Activated naive CD8-positive, alpha-beta T cell treated with anti-CD3 and anti-CD28 coated beads, Interleukin-2, amount 50 U/mL, for 24 hours (primary cell): ENCODE measurements around the gene CMSS1.
"Not testable (repeated sequence)": the region's sequence is repeated elsewhere in the genome, so short reads cannot be mapped to it uniquely, and the experiment has no call there.

Experiments
- ATAC-seq: fragments of 150-1000 bp; cut with Tn5 transposase; one replicate; pipeline ENCODE4 v1.10.0; 2021
- DNase-seq: peaks from one replicate; pipeline ENCODE4 v3.0.0; 2021
- H3K27ac Mint-ChIP-seq: one replicate; pipeline ENCODE4 v1.8.0; 2021; ENCODE audit warnings: mild to moderate bottlenecking, mixed read lengths
- H3K27me3 Mint-ChIP-seq: one replicate; pipeline ENCODE4 v1.8.0; 2021; ENCODE audit warnings: mixed read lengths
- H3K36me3 Mint-ChIP-seq: one replicate; pipeline ENCODE4 v1.8.0; 2021; ENCODE audit warnings: low read depth, mixed read lengths
- H3K4me1 Mint-ChIP-seq: one replicate; pipeline ENCODE4 v1.8.0; 2021; ENCODE audit warnings: mixed read lengths
- H3K4me3 Mint-ChIP-seq: one replicate; pipeline ENCODE4 v1.8.0; 2021; ENCODE audit warnings: mild to moderate bottlenecking, moderate library complexity, mixed read lengths
- H3K9me3 Mint-ChIP-seq: one replicate; pipeline ENCODE4 v1.8.0; 2021; ENCODE audit warnings: mixed read lengths

CMSS1 gene

GRCh38 chr3:100051513-100051912, 233.9 kb downstream of the CMSS1 start:
- not testable (repeated sequence) for H3K9me3 Mint-ChIP-seq, H3K27ac Mint-ChIP-seq, H3K4me3 Mint-ChIP-seq, H3K36me3 Mint-ChIP-seq, ATAC-seq, DNase-seq, H3K27me3 Mint-ChIP-seq
- peaks cover 19% of the 10 kb centered on the region for H3K4me1 Mint-ChIP-seq

- Mint-ChIP-seq H3K4me3 (no peak overlapping the region), H3K9me3 (no peaks in the 10 kb centered on the region), H3K4me1 (no peaks in the 10 kb centered on the region), H3K27ac (no peak overlapping the region), H3K27me3 (no peaks in the 10 kb centered on the region), H3K36me3 (peaks cover under 1% of the 10 kb centered on the region)
- DNase-seq = no peak
- ATAC-seq = no peak
Measured at GRCh38 chr3:100053951-100054620, 236.4 kb downstream of the CMSS1 start.

GRCh38 chr3:100057716-100058575, 240.3 kb downstream of the CMSS1 start:
- Mint-ChIP-seq H3K4me3 (no peak overlapping the region), H3K36me3 (no peaks in the 10 kb centered on the region), H3K27ac (no peak overlapping the region)

GRCh38 chr3:100059472-100059871, 241.8 kb downstream of the CMSS1 start:
- H3K9me3 Mint-ChIP-seq = no peaks in the 10 kb centered on the region
- H3K4me1 Mint-ChIP-seq = peaks cover 9% of the 10 kb centered on the region
- H3K4me3 Mint-ChIP-seq = no peak overlapping the region
- no peaks in the 10 kb centered on the region for H3K36me3 Mint-ChIP-seq
- H3K27ac Mint-ChIP-seq = no peak overlapping the region
- DNase-seq (no peak), ATAC-seq (no peak)
- no peaks in the 10 kb centered on the region for H3K27me3 Mint-ChIP-seq

More at GRCh38 chr3:100057716-100058575, 240.3 kb downstream of the CMSS1 start:
- Mint-ChIP-seq H3K9me3 (no peaks in the 10 kb centered on the region), H3K27me3 (no peaks in the 10 kb centered on the region), H3K4me1 (peaks cover 9% of the 10 kb centered on the region)
- ATAC-seq = no peak
- DNase-seq = no peak

GRCh38 chr3:100060685-100061484, 243.2 kb downstream of the CMSS1 start:
- DNase-seq (no peak), ATAC-seq (no peak)
- H3K36me3 Mint-ChIP-seq = no peaks in the 10 kb centered on the region
- H3K4me3 Mint-ChIP-seq = no peak overlapping the region
- H3K9me3 Mint-ChIP-seq = no peaks in the 10 kb centered on the region
- H3K4me1 Mint-ChIP-seq = peaks cover 9% of the 10 kb centered on the region
- no peak overlapping the region for H3K27ac Mint-ChIP-seq
- H3K27me3 Mint-ChIP-seq = no peaks in the 10 kb centered on the region

- H3K9me3 Mint-ChIP-seq = no peaks in the 10 kb centered on the region
- H3K36me3 Mint-ChIP-seq = no peaks in the 10 kb centered on the region
- no peak for ATAC-seq
- H3K4me3 Mint-ChIP-seq = no peak overlapping the region
- DNase-seq = no peak
- H3K27ac Mint-ChIP-seq = no peak overlapping the region
- no peaks in the 10 kb centered on the region for H3K27me3 Mint-ChIP-seq
- peaks cover 9% of the 10 kb centered on the region for H3K4me1 Mint-ChIP-seq
Measured at GRCh38 chr3:100062665-100063064, 245.0 kb downstream of the CMSS1 start.

- H3K27ac Mint-ChIP-seq = no peak overlapping the region
- H3K9me3 Mint-ChIP-seq = no peaks in the 10 kb centered on the region
- H3K27me3 Mint-ChIP-seq = no peaks in the 10 kb centered on the region
- H3K4me3 Mint-ChIP-seq = no peak overlapping the region
- peaks cover 12% of the 10 kb centered on the region for H3K4me1 Mint-ChIP-seq
- ATAC-seq = no peak
- DNase-seq = no peak
- H3K36me3 Mint-ChIP-seq = peaks cover 2% of the 10 kb centered on the region
Measured at GRCh38 chr3:100063929-100064461, 246.3 kb downstream of the CMSS1 start.

GRCh38 chr3:100067589-100067988, 249.9 kb downstream of the CMSS1 start:
- no peaks in the 10 kb centered on the region for H3K9me3 Mint-ChIP-seq
- no peak overlapping the region for H3K27ac Mint-ChIP-seq
- no peaks in the 10 kb centered on the region for H3K27me3 Mint-ChIP-seq
- ATAC-seq (no peak), DNase-seq (no peak)
- H3K4me3 Mint-ChIP-seq = no peak overlapping the region
- H3K36me3 Mint-ChIP-seq = peaks cover 4% of the 10 kb centered on the region
- peaks cover 36% of the 10 kb centered on the region for H3K4me1 Mint-ChIP-seq

- Mint-ChIP-seq H3K27ac (peak overlapping the region; percentile 24), H3K4me3 (no peak overlapping the region), H3K9me3 (no peaks in the 10 kb centered on the region), H3K4me1 (peaks cover 48% of the 10 kb centered on the region), H3K36me3 (peaks cover 4% of the 10 kb centered on the region), H3K27me3 (no peaks in the 10 kb centered on the region)
- DNase-seq (peak; percentile 84), ATAC-seq (peak; percentile 84)
Measured at GRCh38 chr3:100068826-100069225, 251.2 kb downstream of the CMSS1 start.

GRCh38 chr3:100069472-100069871, 251.8 kb downstream of the CMSS1 start:
- Mint-ChIP-seq H3K4me3 (no peak overlapping the region), H3K27me3 (no peaks in the 10 kb centered on the region), H3K27ac (no peak overlapping the region), H3K36me3 (peaks cover 4% of the 10 kb centered on the region), H3K4me1 (peaks cover 54% of the 10 kb centered on the region), H3K9me3 (no peaks in the 10 kb centered on the region)
- no peak for DNase-seq
- no peak for ATAC-seq

- peak overlapping the region; percentile 91 for H3K27ac Mint-ChIP-seq
- no peaks in the 10 kb centered on the region for H3K27me3 Mint-ChIP-seq
- ATAC-seq = peak; percentile 68
- no peaks in the 10 kb centered on the region for H3K9me3 Mint-ChIP-seq
- H3K4me1 Mint-ChIP-seq = peaks cover 72% of the 10 kb centered on the region
- H3K4me3 Mint-ChIP-seq = peak overlapping the region; percentile 70
- no peak for DNase-seq
- H3K36me3 Mint-ChIP-seq = peaks cover 5% of the 10 kb centered on the region
Measured at GRCh38 chr3:100072326-100073048, 254.8 kb downstream of the CMSS1 start.

GRCh38 chr3:100073049-100073713, 255.5 kb downstream of the CMSS1 start:
- H3K4me1 Mint-ChIP-seq = peaks cover 72% of the 10 kb centered on the region

GRCh38 chr3:100073714-100074307, 256.1 kb downstream of the CMSS1 start:
- peak; percentile 13 for DNase-seq
- peak; percentile 57 for ATAC-seq
- peaks cover 4% of the 10 kb centered on the region for H3K36me3 Mint-ChIP-seq
- H3K27ac Mint-ChIP-seq = peak overlapping the region; percentile 91
- H3K9me3 Mint-ChIP-seq = no peaks in the 10 kb centered on the region
- H3K4me1 Mint-ChIP-seq = peaks cover 70% of the 10 kb centered on the region
- H3K4me3 Mint-ChIP-seq = peak overlapping the region; percentile 70
- H3K27me3 Mint-ChIP-seq = no peaks in the 10 kb centered on the region

More at GRCh38 chr3:100073049-100073713, 255.5 kb downstream of the CMSS1 start:
- ATAC-seq = no peak
- H3K9me3 Mint-ChIP-seq = no peaks in the 10 kb centered on the region
- H3K4me3 Mint-ChIP-seq = peak overlapping the region; percentile 70
- H3K27me3 Mint-ChIP-seq = no peaks in the 10 kb centered on the region
- no peak for DNase-seq
- peaks cover 5% of the 10 kb centered on the region for H3K36me3 Mint-ChIP-seq
- peak overlapping the region; percentile 91 for H3K27ac Mint-ChIP-seq
